K562 (cell line): Measurements from ENCODE around the gene RAP1GDS1. TPM values are rescaled to one million over a fixed set of nuclear protein-coding genes. Genes with fewer than 3 reads are reported as not detected.

ENCODE experiments used
- ATAC-seq: fragments of 200-7000 bp; cut with Tn5 transposase; 3 replicates; pipeline ENCODE4 v1.9.1; 2020; ENCODE audit warnings: moderate library complexity
- BruUV-seq: library from RNA; stranded (reverse); fragments of 400-500 nt; replicated peaks from 2 replicates; lab custom pipeline; 2021; lab: Mats Ljungman, UMichigan
- CTCF ChIA-PET: fragments of 300-600 bp; formaldehyde crosslinking; extraction: SDS; loops from one replicate; lab custom pipeline; 2021; ENCODE audit warnings: low intra/inter-chr PET ratio; lab: Yijun Ruan, JAX
- POLR2A ChIA-PET: fragments of 300-600, 350-650 bp; sonication (Branson Sonifier 250); formaldehyde crosslinking; extraction: SDS; loops from one replicate; lab custom pipeline; 2021; ENCODE audit warnings: antibody characterized with exemption, inconsistent platforms; lab: Yijun Ruan, JAX
- DNase-seq, 4 experiments: peaks; one replicate each; pipeline versions ENCODE4 v3.0.0 to v3.0.0-alpha.2; 2011 to 2018; ENCODE audit warnings: low spot score in 3 of 4, mixed read lengths in 3 of 4; ENCODE audit errors: extremely low read depth in 1 of 4
- FAIRE-seq: peaks from 2 replicates; lab custom pipeline; 2011; peaks lifted over from hg19 to GRCh38; lab: Jason Lieb, UNC
- H2AFZ ChIP-seq: 2 replicates; pipeline ENCODE4 v1.6.0; 2011; ENCODE audit warnings: low read depth, low read length, control low read depth, inconsistent platforms
- H3K27ac ChIP-seq: fragments of 200-600 bp; 3 replicates; pipeline ENCODE4 v1.8.0; 2011; ENCODE audit warnings: low read depth, mild to moderate bottlenecking, control low read depth, inconsistent platforms, low read length, moderate library complexity, mixed read lengths; ENCODE audit errors: extremely low read depth
- H3K27me3 ChIP-seq, 2 experiments: fragments of 300-600 bp in 1 of 2; 2 replicates in 1 of 2; 3 replicates in 1 of 2; pipeline versions ENCODE4 v1.6.0 to v1.8.0; 2011; ENCODE audit warnings: inconsistent platforms in 2 of 2, low read length in 2 of 2, mild to moderate bottlenecking in 1 of 2, mixed read lengths in 1 of 2, moderate library complexity in 1 of 2; ENCODE audit not compliant: control insufficient read depth in 2 of 2, insufficient read depth in 2 of 2
- H3K36me3 ChIP-seq: fragments of 300-600 bp; 3 replicates; pipeline ENCODE4 v1.8.0; 2011; ENCODE audit warnings: mild to moderate bottlenecking, low read length, inconsistent platforms; ENCODE audit not compliant: control insufficient read depth, insufficient read depth
- H3K4me1 ChIP-seq, 2 experiments: fragments of 200-600 bp in 1 of 2; replicated peaks in 1 of 2; 2 replicates in 1 of 2; 3 replicates in 1 of 2; pipeline versions ENCODE4 v1.5.1 to v1.8.0; 2011; ENCODE audit warnings: inconsistent platforms in 2 of 2, low read length in 2 of 2, mild to moderate bottlenecking in 1 of 2, mixed read lengths in 1 of 2, moderate library complexity in 1 of 2; ENCODE audit not compliant: control insufficient read depth in 2 of 2, insufficient read depth in 2 of 2
- H3K4me2 ChIP-seq: 2 replicates; pipeline ENCODE4 v1.6.1; 2011; ENCODE audit warnings: low read length, control low read depth, inconsistent platforms, mixed read lengths; ENCODE audit not compliant: insufficient read depth
- H3K4me3 ChIP-seq: fragments of 200-600 bp; sonication (generic), shearing (Covaris generic); 2 replicates; pipeline ENCODE4 v1.5.1; 2016; ENCODE audit warnings: control low read depth, inconsistent platforms
- H3K79me2 ChIP-seq: fragments of 200-600 bp; 3 replicates; pipeline ENCODE4 v1.8.0; 2011; ENCODE audit warnings: low read length, inconsistent platforms; ENCODE audit not compliant: control insufficient read depth, insufficient read depth
- H3K9ac ChIP-seq, 2 experiments: 2 replicates each; pipeline versions ENCODE4 v1.6.0 to v1.6.1; 2011; ENCODE audit warnings: low read depth in 2 of 2, low read length in 2 of 2, control low read depth in 1 of 2, inconsistent platforms in 1 of 2, mild to moderate bottlenecking in 1 of 2, mixed read lengths in 1 of 2; ENCODE audit not compliant: insufficient read depth in 1 of 2
- H3K9me1 ChIP-seq: one replicate; pipeline ENCODE4 v1.6.0; 2011; ENCODE audit warnings: inconsistent platforms, mild to moderate bottlenecking, low read length, moderate library complexity; ENCODE audit not compliant: control insufficient read depth, insufficient read depth
- H3K9me3 ChIP-seq: replicated peaks from 2 replicates; pipeline ENCODE4 v1.5.1; 2011; ENCODE audit warnings: low read depth, low read length, inconsistent platforms; ENCODE audit not compliant: control insufficient read depth, insufficient read depth
- H4K20me1 ChIP-seq: replicated peaks from 2 replicates; pipeline ENCODE4 v1.6.1; 2011; ENCODE audit warnings: low read length, inconsistent platforms, mixed read lengths; ENCODE audit not compliant: control insufficient read depth, insufficient read depth
- CBX5 ChIP-seq: IDR thresholded peaks from 2 replicates; pipeline ENCODE4 v1.6.1; 2014; ENCODE audit warnings: low read depth, borderline replicate concordance
- MED1 ChIP-seq: sonication (generic); formaldehyde crosslinking; IDR thresholded peaks from 2 replicates; pipeline ENCODE4 v1.8.1; 2023; ENCODE audit warnings: missing genetic modification reagents, borderline replicate concordance
- MEIS2 ChIP-seq: fragments of 450-650 bp; IDR thresholded peaks from 2 replicates; pipeline ENCODE4 v1.6.1; 2014; ENCODE audit warnings: mild to moderate bottlenecking; ENCODE audit not compliant: partially characterized antibody
- OTX1 ChIP-seq: fragments of 450-650 bp; formaldehyde crosslinking; IDR thresholded peaks from 2 replicates; pipeline ENCODE4 v1.4.0; 2022; ENCODE audit warnings: mild to moderate bottlenecking
- PCBP2 ChIP-seq: fragments of 200-400 bp; formaldehyde crosslinking; IDR thresholded peaks from 2 replicates; pipeline ENCODE4 v1.6.1; 2018; ENCODE audit warnings: low read length, low read depth, mild to moderate bottlenecking, moderate library complexity; ENCODE audit not compliant: poor library complexity, severe bottlenecking
- RUNX1 ChIP-seq: sonication (generic); IDR thresholded peaks from 2 replicates; pipeline ENCODE4 v1.6.1; 2016; ENCODE audit warnings: antibody characterized with exemption, low read depth
- ZNF3 ChIP-seq: fragments of 250-450 bp; sonication (Bioruptor Pico); IDR thresholded peaks from 2 replicates; pipeline ENCODE4 v1.5.0; 2021; ENCODE audit warnings: mild to moderate bottlenecking, moderate library complexity
- WGBS: fragments of 100-300 bp; shearing (Covaris generic); methylation state at CpG from one replicate; pipeline ENCODE4 v1.1.6; 2016; ENCODE audit warnings: low coverage, mixed read lengths; ENCODE audit not compliant: insufficient coverage; ENCODE audit errors: missing lambda C conversion rate; 5-methylcytosine and 5-hydroxymethylcytosine counted together
- in situ Hi-C: fragments of 300-500 bp; cut with MboI; formaldehyde crosslinking; loops from 4 replicates; pipeline ENCODE4 v1.15.0; 2018; ENCODE audit warnings: inconsistent platforms, mixed read lengths
- intact Hi-C: fragments of 100-400 bp; cut with micrococcal nuclease; formaldehyde crosslinking; loops from 2 replicates; pipeline ENCODE4 v1.14.2; 2022
- polyA plus RNA-seq, 8 experiments: library from polyadenylated mRNA; depleted of rRNA in 4 of 8; stranded (reverse) in 5 of 8; unstranded in 3 of 8; fragments of >200 nt; fragmentation: Nextera tagmentation in 2 of 8; fragmentation: Illumina TruSeq in 1 of 8; extraction: Ambion mirVana in 2 of 8; extraction: Trizol in 1 of 8; gene quantifications; 2 replicates each; pipeline versions ENCODE4 v1.2.1 to v1.2.3, GENCODE V29; 2011 to 2014; ENCODE audit warnings: inconsistent platforms in 1 of 8, missing spikeins in 1 of 8
- total RNA-seq, 7 experiments: library from RNA; depleted of rRNA in 6 of 7; stranded (reverse); fragments of >200 nt in 6 of 7; fragmentation: Illumina TruSeq in 2 of 7; extraction: Trizol in 2 of 7; gene quantifications; 2 replicates each; pipeline versions ENCODE4 v1.2.1 to v1.2.3, GENCODE V29; 2011 to 2021; ENCODE audit warnings: low replicate concordance in 1 of 7
- TF ChIP-seq, protein P1 (sequence below), 2 experiments: fragments of 200-800 bp in 1 of 2; sonication (Bioruptor generic) in 1 of 2; sonication (generic) in 1 of 2; formaldehyde crosslinking in 1 of 2; IDR thresholded peaks in 1 of 2; conservative IDR thresholded peaks in 1 of 2; 2 replicates each; pipeline versions ENCODE4 v1.5.0 to v1.6.1; 2016 to 2020; ENCODE audit warnings: missing compliant biosample characterization in 1 of 2, missing genetic modification characterization in 1 of 2, missing genetic modification reagents in 1 of 2
- TF ChIP-seq, protein P2 (sequence below): fragments of 450-650 bp; formaldehyde crosslinking; IDR thresholded peaks from 2 replicates; pipeline ENCODE4 v1.4.0; 2022; ENCODE audit warnings: missing genetic modification characterization
- TF ChIP-seq, protein P3 (sequence below): sonication (generic); IDR thresholded peaks from 2 replicates; pipeline ENCODE4 v1.6.1; 2016
- TF ChIP-seq, protein P4 (sequence below): fragments of 250-450 bp; sonication (Bioruptor Pico); IDR thresholded peaks from 2 replicates; pipeline ENCODE4 v1.5.1; 2021; ENCODE audit warnings: mild to moderate bottlenecking
- TF ChIP-seq, protein P5 (sequence below): fragments of 250-450 bp; sonication (Bioruptor Pico); IDR thresholded peaks from 2 replicates; pipeline ENCODE4 v1.5.0; 2021; ENCODE audit warnings: mild to moderate bottlenecking, moderate library complexity

RAP1GDS1 gene
- total and polyA plus RNA-seq, 9 of the 15 experiments (the other 6 are each of a cell fraction or from before 2014, with no cell fraction given): 27.2 to 55.6 (median 31.5) TPM

DNA sequence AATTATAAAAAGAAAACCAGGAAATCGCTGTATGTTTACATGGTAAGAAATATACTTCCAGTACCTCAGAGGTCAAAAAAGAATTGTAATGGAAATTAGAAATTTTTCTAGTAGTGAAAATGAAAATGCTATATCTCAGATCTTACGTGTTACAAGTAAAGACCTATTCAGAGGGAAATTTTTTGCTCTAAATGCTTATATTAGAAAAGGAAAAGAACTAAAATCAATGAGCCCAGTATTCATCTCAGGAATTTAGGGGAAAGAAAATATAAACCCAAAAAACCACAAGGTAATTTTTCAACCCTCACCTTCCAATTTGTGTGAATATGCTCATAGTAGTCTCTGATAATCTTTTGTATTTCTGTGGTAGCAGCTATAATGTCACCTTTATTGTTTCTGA lies 145.6 kb downstream of the RAP1GDS1 start (continued):
- TF ChIP-seq, protein P1, sequence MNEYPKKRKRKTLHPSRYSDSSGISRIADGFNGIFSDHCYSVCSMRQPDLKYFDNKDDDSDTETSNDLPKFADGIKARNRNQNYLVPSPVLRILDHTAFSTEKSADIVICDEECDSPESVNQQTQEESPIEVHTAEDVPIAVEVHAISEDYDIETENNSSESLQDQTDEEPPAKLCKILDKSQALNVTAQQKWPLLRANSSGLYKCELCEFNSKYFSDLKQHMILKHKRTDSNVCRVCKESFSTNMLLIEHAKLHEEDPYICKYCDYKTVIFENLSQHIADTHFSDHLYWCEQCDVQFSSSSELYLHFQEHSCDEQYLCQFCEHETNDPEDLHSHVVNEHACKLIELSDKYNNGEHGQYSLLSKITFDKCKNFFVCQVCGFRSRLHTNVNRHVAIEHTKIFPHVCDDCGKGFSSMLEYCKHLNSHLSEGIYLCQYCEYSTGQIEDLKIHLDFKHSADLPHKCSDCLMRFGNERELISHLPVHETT (CRISPR knock-in tag; conservative IDR thresholded peaks at IDR 0.05 in 1 of 2, IDR thresholded peaks at IDR 0.05 in 1 of 2): no peak
- no peak for TF ChIP-seq RUNX1
- TF ChIP-seq, protein P2, sequence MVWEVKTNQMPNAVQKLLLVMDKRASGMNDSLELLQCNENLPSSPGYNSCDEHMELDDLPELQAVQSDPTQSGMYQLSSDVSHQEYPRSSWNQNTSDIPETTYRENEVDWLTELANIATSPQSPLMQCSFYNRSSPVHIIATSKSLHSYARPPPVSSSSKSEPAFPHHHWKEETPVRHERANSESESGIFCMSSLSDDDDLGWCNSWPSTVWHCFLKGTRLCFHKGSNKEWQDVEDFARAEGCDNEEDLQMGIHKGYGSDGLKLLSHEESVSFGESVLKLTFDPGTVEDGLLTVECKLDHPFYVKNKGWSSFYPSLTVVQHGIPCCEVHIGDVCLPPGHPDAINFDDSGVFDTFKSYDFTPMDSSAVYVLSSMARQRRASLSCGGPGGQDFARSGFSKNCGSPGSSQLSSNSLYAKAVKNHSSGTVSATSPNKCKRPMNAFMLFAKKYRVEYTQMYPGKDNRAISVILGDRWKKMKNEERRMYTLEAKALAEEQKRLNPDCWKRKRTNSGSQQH (CRISPR knock-in tag): no peak
- no peak for TF ChIP-seq MED1 (CRISPR knock-in tag)
- no peak for TF ChIP-seq CBX5
- TF ChIP-seq ZNF3 (CRISPR knock-in tag): no peak
- TF ChIP-seq, all 486 proteins: peak for 0

DNA sequence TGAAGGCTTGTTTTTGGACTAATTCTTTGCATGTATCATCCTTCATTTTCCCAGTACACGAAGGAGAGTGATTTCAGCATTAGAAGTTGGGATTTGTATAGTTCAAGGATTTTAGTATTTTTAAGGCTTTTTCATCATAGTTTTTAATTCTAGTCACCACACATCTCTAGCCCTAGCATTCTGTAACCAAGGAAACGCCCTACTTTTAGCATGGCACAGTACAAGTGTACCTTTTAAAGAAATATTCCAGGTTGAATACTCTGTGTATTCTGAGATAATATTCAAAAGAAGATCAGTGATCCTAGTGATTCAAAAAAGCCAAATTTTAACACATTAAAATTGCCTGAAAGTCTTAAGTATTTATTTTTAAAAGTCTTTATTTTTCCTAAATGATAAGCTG lies 150.5 kb downstream of the RAP1GDS1 start:
- FAIRE-seq: no peak
- TF ChIP-seq, protein P3, sequence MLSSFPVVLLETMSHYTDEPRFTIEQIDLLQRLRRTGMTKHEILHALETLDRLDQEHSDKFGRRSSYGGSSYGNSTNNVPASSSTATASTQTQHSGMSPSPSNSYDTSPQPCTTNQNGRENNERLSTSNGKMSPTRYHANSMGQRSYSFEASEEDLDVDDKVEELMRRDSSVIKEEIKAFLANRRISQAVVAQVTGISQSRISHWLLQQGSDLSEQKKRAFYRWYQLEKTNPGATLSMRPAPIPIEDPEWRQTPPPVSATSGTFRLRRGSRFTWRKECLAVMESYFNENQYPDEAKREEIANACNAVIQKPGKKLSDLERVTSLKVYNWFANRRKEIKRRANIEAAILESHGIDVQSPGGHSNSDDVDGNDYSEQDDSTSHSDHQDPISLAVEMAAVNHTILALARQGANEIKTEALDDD: no peak
- TF ChIP-seq MEIS2 (no peak), OTX1 (CRISPR knock-in tag) (no peak), PCBP2 (no peak)
- TF ChIP-seq, protein P4, sequence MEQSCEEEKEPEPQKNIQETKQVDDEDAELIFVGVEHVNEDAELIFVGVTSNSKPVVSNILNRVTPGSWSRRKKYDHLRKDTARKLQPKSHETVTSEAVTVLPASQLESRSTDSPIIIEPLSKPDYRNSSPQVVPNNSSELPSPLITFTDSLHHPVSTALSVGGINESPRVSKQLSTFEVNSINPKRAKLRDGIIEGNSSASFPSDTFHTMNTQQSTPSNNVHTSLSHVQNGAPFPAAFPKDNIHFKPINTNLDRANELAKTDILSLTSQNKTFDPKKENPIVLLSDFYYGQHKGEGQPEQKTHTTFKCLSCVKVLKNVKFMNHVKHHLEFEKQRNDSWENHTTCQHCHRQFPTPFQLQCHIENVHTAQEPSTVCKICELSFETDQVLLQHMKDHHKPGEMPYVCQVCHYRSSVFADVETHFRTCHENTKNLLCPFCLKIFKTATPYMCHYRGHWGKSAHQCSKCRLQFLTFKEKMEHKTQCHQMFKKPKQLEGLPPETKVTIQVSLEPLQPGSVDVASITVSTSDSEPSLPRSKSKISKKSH (CRISPR knock-in tag): no peak
- TF ChIP-seq, protein P5, sequence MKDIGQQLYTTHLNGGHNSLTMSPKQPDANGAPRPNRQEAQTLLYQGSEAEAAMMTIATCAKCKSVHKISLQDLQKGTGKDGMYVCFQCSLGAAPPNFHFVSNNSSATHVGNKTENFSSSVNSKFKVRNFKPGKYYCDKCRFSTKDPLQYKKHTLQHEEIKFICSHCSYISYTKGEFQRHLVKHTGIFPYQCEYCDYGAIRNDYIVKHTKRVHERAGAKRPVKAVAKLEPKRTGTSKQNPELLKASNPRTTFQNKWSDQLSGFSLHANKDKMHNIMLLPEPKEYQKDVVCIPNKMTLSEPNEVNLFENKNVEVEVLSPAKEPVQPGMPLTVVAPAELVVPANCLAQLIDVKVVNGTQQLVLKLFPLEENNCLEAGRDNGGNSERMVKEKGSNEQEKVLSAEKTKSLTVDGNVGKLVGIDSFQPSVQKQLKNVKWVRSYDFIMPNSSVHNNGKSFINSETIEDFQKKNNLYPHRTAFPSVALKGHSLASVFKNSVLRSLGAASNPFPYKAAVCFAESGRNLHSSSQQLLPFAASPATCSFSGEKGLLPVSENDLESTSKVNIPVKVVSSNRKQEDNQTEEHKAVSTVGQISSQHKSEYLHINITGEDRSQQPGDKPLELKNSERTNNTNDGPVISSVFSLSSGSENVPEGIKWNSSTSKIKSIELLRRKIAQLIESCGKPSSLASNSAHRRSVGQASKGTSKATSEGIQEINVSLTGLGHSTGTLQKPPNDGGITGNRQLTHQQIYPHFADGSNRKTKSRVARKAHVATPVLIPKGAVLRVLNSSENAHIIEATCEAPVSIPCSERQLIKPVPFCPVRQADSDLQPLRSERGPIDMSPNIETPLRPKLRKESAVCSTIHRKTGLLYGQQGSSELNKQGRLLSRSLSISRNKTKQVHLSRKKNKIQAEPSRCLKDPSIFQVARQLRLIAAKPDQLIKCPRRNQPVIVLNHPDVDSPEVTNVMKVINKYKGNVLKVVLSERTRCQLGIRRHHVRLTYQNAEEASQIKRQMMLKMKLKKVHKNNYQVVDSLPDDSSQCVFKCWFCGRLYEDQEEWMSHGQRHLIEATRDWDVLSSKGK (CRISPR knock-in tag): no peak

More for the DNA sequence above, 150.5 kb downstream of the RAP1GDS1 start:
- ChIA-PET POLR2A (no interaction called here), CTCF (no interaction called here)
- no TSS peak for BruUV-seq
- Histone ChIP-seq H3K9ac (no peak overlapping the region), H2AFZ (no peak overlapping the region), H3K4me2 (no peak overlapping the region), H3K9me3 (peaks cover 3% of the 10 kb centered on the region; the same call in 1 of the 2 replicates), H3K36me3 (no peaks in the 10 kb centered on the region), H3K4me3 (no peak overlapping the region), H3K27me3 (no peaks in the 10 kb centered on the region), H3K27ac (no peak overlapping the region), H3K79me2 (no peaks in the 10 kb centered on the region), H3K4me1 (no peaks in the 10 kb centered on the region), H3K9me1 (no peaks in the 10 kb centered on the region), H4K20me1 (no peaks in the 10 kb centered on the region)
- 65% methylated on average over 2 of the region's 2 CpGs for WGBS
- intact Hi-C loops (no loop called here), in situ Hi-C loops (no loop called here)
- ATAC-seq (no peak), DNase-seq (no peak)
